HG03280 (cell line): Measurements from ENCODE around the gene CLIC1.
"Not testable (repeated sequence)": the region's sequence is repeated elsewhere in the genome, so short reads cannot be mapped to it uniquely, and the experiment has no call there.

Experiments
- ATAC-seq: cut with Tn5 transposase; IDR thresholded peaks from one replicate; pipeline ENCODE4 v1.9.1; 2021; ENCODE audit warnings: mild to moderate bottlenecking, moderate library complexity; ENCODE audit not compliant: unreplicated experiment

The CLIC1 gene

DNA sequence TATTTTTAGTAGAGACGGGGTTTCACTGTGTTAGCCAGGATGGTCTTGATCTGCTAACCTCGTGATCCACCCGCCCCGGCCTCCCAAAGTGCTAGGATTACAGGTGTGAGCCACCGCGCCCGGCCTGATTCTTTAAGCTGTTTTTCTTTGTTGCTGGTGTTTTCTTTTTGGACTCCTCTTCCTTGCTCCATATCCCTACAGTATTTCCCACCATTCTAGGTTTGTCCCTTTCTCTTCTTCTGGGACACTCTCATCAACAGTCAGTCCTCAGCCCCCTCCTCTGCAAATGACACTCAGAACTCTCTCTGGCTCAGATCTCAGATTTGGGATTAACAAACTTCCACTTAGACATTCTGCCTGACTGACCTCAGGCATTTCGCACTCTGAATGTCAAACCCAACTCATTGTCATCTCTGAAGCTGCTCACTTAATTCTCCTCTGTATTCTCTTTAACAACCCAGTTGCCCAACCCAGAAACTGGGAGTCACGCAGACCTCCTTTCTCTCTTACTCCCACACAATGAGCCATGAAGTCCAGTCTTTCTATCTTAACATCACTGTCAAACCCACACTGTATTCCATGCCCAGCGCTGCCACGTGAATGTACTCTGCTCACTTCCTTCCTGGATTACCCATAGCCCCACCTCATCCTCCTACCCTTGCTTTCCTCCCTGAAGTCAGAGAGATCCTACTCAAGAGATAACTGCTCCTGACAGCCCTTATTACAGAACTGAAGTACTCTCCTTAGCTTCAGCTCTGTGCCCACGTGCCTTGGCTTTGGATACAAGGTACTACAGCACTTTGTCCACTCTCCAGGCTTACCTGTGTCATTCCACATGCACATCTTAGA, 10.6 kb downstream of the CLIC1 start:
- no peak for ATAC-seq

DNA sequence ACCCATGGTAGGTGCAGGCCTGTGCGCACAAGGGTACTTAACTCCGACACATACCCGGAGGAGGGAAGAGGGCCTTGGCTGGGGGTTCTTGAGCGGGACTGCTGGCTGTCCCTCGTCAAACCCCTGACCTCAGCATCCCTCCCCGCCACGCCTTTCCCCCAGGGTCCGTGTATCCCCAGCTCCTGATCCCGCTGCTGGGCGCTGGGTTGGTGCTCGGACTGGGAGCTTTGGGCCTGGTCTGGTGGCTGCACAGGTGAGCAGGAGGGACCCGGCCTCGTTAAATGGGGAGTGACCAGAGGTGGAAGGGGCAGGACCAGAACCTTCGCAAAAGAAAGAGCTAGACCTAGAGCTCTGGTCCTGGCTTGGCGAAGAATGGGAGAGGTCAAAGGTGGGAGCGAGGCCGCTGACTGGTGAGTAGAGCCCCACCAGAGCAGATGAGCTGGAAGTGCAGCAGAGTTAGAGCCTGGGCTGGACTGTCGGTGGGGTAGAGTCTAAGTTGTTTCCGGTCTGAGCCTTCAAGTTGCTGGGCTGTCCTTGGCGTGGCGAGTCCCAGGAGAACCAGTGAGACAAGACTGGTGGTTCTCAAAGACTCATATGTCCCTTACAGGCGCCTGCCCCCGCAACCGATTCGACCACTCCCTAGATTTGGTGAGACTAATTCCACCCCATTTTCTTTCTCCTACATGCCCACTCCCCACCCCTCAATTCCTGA, 12.2 kb downstream of the CLIC1 start:
- ATAC-seq: no peak

DNA sequence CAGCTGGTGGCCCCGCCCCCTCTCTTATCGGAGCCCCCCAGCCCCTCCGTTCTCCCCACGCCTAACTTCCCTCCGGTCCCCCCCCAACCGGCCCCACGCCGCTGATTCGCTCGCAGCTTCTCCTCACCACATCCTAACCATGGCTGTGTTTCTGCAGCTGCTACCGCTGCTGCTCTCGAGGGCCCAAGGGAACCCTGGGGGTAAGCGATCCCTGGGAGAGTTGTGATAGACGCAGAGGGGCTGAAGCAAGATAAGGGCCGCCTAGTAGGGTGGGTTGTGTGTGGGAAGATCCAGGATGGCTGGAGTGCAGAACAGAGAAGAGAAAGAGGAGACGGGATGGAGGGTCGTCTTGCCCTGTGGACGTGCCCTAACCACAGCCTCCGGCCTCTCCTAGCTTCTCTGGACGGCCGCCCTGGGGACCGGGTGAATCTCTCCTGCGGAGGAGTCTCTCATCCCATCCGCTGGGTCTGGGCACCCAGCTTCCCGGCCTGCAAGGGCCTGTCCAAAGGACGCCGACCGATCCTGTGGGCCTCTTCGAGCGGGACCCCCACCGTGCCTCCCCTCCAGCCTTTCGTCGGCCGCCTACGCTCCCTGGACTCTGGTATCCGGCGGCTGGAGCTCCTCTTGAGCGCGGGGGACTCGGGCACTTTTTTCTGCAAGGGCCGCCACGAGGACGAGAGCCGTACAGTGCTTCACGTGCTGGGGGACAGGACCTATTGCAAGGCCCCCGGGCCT, 12.9 kb downstream of the CLIC1 start, which contains the start of gene MPIG6B:
MPIG6B (plus strand) TSS at position 129 of the 735 bp plus-strand sequence; CDS start at position 140, 11 bp downstream.
- no peak for ATAC-seq

DNA sequence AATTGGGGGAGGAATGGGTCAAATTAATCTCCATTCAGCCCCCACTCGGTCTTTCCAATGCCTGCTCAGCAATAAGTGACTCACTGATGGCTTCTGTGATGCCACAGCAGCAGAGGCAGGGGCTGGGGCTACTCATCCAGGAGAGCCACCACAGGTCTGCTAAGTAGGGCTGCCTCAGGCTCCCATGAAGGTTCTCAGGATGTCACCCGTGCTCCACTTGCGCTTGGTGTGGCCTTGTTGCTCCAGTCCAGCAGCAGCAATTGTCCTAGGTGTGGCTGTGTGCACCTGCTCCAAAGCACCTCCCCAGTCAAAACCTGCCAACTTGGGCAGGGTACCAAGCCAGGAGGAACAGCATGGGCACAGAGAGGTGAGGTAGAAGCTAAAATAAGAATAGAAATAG, 14.2 kb downstream of the CLIC1 start:
- ATAC-seq: no peak

DNA sequence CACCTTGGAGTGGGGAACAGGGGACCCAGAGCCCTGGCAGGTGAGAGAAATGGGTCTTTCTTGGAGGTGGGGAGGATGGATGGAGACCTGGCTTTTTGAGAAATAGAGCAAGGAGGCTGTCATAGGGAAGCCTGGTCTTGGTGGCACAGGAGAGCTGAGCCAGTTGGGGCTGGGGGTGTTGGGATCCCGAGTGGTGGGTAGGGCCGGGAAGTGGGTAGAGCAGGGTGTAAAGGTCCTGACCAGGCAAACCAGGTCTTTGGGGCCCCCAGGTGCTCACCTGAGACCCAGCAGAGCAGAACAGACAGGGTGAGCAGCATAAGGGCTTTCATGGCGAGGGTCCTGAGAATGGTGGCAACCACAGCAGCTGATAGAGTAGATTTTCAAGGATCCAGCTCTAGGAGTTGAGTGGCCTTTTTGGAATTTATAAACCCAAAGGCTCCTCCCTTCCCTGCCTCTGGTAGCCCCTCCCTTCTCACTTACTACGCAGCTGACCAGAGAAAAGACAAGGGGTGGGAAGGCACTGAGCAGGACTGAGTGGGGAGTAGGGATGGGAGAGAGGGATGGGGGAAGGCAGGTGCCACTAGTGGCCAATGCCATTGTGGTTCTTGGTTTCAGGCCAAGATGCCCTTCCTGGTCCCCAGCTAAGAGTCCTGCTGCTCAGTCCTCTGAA, 14.8 kb downstream of the CLIC1 start, which contains the start of gene LY6G6C:
LY6G6C (minus strand) TSS at position 396 of the 670 bp plus-strand sequence; CDS start at position 329, 67 bp downstream.
- ATAC-seq: no peak

DNA sequence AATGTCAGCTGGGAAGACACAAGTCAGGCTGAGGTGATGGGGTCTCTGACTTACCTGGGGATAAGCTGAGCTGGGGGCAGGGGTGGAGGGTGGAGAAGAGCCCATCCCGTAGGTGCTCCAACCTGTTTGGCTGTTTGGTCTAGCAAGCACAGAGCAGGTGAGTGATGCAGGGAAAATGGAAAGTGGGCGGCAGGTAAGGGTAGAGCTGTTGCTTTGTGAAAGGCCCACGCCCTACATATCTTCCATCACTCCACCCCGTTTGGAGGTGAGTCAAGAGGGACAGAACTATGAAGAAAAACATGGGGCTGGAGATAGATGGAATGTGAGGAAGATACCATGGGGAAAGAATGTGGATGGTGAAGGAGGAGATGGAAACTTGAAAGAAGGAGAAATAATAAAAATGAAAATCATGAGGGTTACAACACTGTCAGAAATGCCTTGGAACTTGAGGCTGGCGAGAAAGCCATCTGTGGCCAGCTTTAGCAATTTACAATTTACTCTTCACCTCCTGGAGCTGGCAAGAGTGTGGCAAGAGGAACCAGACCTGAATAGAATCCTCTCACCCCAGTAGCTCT, 16.0 kb downstream of the CLIC1 start:
- no peak for ATAC-seq

DNA sequence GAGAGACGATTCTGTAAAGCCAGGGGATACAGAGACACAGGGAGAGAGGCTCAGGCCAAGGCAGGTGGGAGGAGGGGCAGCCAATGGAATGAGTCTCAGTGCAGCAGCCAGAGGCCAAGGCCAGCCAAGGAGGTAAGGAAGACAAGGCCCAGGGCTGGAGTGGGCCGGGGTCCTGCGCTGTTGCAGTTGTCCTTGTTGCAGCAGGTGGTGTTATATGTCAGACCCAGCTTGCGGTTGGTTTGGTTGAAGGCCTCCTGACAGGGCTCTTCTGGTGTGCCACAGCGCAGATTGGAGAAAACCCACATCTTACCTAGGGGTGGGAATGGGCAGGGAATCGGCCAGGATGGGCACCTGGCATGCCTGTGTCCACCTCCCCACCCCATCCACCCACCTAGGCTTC, 17.3 kb downstream of the CLIC1 start:
- no peak for ATAC-seq

DNA sequence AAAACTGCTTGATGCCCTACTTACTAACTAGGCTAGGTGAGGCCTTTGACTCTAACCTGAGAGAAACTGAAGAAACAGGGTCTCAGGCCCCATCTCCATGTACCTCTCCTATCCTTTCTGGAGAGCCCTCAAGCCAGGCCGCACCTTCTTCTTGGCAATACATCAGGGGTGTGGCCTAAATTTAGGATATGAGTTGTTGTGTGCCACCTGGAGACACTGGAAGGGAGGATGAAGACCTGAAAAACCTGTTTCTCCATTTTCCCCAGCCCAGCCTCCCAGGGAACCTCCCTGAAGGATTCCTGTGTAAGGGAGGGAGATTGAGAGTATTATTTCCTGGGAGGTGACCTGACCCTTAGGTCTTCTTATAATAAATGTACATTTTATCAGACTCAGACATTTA, 18.1 kb downstream of the CLIC1 start:
- ATAC-seq: no peak

DNA sequence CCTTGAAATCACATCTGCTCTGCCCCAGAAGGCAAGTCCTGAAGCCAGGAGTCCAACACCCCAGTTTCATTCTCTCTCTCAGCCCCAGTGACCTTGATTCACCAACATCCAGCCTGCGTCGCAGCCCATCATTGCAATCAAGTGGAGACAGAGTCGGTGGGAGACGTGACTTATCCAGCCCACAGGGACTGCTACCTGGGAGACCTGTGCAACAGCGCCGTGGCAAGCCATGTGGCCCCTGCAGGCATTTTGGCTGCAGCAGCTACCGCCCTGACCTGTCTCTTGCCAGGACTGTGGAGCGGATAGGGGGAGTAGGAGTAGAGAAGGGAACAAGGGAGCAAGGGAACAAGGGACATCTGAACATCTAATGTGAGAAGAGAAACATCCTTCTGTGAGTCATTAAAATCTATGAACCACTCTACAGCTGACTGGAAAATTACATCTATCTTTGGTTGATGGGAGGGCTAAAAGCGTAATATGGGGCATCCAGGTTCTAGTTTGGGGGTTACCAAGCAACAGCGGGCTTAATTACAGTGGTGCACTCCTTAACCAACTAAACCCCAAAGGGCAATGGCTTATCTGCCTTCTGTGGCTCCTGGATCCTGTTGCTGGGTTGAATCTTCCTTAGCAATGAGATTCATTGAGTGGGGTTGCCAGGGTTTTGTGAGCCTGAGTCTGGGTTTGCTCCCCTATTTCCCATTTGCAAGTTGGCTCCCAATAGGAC, 18.7 kb downstream of the CLIC1 start:
- ATAC-seq: no peak

DNA sequence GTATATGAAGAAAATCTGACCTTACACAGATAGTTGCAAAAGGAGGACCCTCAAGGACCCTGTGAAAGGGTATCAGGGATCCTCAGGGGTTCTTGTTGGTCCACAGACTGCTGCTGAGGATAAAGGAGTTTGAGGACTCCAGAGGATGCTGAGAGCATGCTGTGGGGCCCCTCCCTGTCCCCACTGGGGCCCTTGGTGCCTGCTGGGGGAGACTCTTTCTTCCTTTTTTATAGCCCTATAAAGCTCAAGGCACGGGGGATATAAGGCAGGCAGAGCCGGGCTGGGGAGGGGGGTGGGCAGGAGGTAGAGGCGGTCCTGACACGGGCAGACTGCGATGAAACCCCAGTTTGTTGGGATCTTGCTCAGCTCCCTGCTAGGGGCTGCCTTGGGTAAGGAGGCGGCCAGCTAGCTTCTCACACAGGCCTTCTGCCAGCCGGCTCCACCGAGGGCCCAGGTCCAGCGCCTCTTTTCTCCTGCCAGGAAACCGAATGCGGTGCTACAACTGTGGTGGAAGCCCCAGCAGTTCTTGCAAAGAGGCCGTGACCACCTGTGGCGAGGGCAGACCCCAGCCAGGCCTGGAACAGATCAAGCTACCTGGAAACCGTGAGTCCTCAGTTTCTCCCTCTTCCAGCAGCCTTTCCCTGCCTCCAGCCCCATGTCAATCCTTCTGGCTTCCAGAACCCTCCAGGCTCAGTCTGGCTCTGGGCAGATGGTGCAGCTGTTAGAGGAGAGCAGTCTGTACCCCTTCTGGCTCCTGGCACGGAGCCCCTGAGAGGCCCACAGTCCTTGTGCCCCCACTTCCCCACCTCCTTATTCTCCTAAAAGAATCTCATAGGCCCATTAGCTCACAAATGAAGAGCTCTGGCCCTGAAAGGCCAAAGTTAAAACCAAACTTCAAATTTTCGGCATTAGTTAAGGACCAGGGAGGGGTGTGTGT, 21.0 kb downstream of the CLIC1 start, which contains the start of gene LY6G6D:
LY6G6D (plus strand) TSS at position 327 of the 937 bp plus-strand sequence; CDS start at position 335, 8 bp downstream.
- ATAC-seq: no peak

DNA sequence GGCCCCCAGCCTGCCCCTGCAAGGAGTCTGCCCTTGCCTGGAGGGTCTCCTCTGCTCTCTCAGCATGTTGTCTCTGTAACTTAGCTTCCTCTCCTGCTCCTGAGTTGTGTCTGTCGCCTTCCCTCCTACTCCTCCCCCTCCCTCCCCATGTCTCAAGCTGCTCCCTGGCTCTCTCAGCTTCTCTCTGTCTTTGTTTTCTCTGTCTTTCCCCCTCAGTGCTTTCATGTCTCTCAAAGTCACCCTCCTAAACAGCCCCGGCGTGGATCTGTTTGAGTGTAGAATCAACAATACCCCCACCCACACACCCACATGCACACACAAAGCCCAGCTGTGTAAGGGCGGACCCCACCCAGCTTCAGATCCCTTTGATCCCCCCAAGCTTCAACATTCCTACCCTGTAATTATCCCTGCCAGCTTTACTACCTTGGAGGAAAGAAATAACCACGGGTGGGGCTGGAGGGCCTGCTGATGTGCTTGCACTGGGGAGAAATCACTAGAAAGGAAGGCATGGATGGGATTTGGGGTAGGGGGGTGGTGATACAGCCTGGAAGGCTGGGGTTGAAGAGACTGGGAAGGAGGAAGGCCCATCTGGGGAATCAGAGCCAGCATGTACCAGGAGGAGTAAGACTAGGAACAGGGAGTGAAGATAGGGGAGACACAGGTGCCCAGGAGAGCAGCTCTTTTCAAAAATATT, 22.2 kb downstream of the CLIC1 start:
- no peak for ATAC-seq

DNA sequence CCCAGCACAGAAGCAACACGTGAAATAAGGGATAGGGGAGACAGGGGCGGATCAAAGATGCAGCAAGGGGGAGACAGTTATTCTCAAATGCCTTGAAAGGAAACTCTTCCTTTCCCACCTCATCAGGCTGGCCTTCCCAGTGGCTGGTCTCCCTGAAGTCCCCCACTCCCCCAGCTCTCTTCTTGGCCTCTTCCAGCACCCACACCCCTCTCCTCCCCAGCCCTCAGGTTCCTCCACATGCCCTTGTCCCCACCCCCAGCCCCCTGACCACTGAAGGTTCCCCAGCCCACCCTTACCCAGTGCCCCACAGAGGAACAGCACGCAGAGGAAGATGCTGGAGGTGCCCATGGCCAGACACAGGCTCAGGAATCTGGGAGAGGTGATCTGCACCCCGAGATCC, 22.9 kb downstream of the CLIC1 start:
- no peak for ATAC-seq

DNA sequence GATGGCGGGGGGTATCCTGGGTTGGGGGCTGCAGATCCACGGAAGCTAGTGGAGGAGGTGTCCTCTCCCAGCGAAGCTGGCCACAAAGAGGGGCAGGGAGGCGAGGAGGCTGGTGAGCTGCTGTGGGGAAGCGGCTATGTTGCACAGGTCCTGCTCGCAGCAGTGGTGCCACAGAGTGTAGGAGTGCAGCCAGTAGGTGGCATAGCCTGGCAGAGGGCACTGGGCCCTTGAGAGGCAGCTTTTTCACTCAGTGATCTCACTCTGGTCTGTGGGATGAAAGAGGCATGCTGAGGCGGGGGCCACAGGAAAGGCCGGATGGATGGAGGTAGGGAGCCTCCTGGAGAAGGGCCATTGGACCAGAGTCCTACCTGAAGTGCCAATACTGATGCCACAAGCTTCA, 24.0 kb downstream of the CLIC1 start:
- no peak for ATAC-seq

DNA sequence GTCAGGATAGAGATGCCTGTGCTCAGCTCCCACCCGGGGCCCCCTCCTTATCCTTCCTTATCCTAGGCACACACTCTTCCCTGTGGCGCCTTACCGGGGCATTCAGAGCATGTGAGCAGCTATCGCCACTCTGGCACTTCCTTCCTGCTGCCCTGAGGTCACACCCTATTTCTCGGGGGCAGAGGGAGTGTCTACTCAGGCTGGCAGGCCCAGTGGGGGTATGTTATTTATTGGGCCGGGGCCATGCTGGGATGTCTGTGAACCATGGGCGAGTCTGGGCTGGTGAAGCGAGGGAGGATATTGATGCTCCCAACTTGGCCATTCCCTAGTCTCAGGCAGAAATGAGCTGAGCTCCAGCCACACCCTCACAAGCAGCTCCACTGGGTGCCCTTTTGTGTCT, 25.1 kb downstream of the CLIC1 start:
- ATAC-seq: no peak

DNA sequence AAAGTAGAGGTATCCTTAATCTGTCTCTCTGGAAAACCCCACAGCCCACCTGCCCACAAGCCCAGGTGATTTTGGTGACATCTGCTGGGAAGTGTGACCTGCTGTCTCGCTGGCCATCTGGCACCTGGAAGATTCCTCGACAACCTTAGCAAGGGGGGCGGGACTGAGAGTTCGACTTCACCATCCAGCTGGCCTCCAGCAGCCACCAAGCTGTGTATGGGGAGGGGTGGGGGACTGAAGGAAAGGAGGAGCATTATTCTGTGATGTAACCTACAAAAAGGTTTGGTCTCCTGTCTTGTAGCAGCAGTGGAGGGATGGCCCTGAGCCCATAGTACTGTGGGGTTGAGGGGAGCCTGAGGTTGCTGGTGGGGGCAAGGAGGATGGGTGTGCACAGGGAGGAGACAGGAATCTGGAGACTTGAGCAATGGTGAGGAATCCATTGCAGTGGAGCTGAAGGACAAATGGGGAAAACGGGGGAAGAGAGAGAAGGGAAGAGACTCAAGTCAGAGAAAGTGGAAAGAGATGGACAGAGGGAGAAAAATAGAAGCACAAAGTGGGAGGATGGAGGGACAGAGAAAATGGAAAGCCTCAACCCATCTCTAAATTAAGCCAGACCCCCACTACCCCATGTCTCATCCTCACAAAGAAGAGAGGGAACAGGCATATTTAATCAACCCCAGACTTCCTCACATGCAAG, 25.7 kb downstream of the CLIC1 start:
- no peak for ATAC-seq

DNA sequence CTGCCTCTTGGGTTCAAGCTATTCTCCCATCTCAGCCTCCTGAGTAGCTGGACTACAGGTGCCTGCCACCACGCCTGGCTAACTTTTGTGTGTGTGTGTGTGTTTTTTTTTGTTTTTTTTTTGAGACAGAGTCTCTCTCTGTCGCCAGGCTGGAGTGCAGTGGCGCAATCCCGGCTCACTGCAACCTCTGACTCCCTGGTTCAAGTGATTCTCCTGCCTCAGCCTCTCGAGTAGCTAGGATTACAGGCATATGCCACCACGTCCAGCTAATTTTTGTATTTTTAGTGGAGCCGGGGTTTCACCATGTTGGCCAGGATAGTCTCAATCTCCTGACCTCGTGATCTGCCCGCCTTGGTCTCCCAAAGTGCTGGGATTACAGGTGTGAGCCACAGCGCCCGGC, 27.2 kb downstream of the CLIC1 start:
- ATAC-seq: not testable (repeated sequence)

DNA sequence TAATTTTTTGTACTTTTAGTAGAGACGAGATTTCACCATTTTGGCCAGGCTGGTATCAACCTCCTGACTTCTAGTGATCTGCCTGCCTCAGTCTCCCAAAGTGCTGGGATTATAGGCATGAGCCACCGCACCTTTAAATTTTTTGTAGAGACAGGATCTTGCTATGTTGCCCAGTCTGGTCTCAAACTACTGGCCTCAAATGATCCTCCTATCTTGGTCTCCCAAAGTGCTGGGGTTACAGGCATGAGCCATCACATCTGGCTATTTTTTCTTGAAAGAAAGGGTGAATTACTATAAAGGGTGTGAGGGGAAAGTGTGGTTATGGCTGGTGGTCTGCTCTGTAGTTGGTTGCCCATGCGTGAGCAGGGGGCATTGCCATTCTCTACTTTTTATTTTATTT, 28.1 kb downstream of the CLIC1 start:
- no peak for ATAC-seq
